GM12865 (cell line): ENCODE results near the gene MACF1.

Experiments used
- DNase-seq: peaks from one replicate; pipeline ENCODE4 v3.0.0; 2010; ENCODE audit warnings: low read depth
- H3K4me3 ChIP-seq: 2 replicates; pipeline ENCODE4 v1.5.1; 2011; ENCODE audit warnings: mild to moderate bottlenecking, low read depth, low read length, control low read depth
- TF ChIP-seq, protein P1 (sequence below): IDR thresholded peaks from 2 replicates; pipeline ENCODE4 v1.5.1; 2011; ENCODE audit warnings: low read length, control low read depth, low read depth, inconsistent platforms; ENCODE audit not compliant: insufficient read depth; ENCODE audit errors: missing control alignments

Gene MACF1

DNA sequence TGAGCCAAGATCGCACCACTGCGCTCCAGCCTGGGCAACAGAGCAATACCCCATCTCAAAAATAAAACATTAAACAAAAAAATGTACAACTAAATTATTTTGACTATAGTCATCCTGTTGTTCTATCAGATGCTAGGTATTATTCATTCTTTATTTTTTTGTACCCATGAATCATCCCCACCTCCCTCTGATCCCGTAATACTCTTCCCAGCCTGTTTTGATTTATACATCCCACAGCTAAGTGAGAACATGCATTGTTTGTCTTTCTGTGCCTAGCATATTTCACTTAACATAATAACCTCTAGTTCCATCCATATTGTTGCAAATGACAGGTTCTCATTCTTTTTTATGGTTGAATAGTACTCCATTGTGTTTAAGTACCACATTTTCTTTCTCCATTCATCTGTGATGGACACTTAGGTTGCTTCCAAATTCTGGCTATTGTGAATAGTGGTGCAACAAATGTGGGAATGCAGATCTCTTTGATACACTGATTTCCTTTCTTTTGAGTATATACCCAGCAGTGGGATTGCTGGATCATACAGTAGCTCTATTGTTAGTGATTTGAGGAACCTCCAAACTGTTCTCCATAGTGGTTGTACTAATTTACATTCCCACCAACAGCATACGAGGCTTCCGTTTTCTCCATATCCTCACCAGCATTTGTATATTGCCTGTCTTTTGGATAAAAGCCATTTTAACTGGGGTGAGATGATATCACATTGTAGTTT, 84.4 kb downstream of the MACF1 start:
- TF ChIP-seq, protein P1, sequence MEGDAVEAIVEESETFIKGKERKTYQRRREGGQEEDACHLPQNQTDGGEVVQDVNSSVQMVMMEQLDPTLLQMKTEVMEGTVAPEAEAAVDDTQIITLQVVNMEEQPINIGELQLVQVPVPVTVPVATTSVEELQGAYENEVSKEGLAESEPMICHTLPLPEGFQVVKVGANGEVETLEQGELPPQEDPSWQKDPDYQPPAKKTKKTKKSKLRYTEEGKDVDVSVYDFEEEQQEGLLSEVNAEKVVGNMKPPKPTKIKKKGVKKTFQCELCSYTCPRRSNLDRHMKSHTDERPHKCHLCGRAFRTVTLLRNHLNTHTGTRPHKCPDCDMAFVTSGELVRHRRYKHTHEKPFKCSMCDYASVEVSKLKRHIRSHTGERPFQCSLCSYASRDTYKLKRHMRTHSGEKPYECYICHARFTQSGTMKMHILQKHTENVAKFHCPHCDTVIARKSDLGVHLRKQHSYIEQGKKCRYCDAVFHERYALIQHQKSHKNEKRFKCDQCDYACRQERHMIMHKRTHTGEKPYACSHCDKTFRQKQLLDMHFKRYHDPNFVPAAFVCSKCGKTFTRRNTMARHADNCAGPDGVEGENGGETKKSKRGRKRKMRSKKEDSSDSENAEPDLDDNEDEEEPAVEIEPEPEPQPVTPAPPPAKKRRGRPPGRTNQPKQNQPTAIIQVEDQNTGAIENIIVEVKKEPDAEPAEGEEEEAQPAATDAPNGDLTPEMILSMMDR, result no peak
- no peak overlapping the region for H3K4me3 ChIP-seq
- no peak for DNase-seq

DNA sequence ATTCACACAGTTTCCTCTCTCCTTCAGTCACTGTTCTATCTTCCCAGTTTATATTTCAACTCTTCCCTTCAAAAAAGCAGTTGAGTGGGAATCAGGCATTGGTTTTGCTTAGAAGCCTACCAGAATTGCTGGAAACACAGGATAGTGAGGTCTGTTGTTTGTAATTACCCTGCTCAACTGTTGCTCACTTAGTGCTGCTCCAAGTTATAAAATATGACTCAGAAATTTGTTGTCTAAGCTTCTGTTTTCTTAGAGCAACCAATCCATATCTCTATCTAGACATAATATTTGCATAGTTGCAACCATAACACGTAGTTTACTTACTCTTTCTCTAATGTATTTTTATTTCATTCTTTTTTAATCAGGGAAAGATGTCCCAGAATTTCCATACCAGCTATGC, 87.9 kb downstream of the MACF1 start:
- no peak overlapping the region for H3K4me3 ChIP-seq
- TF ChIP-seq, protein P1, result no peak
- DNase-seq, result no peak

DNA sequence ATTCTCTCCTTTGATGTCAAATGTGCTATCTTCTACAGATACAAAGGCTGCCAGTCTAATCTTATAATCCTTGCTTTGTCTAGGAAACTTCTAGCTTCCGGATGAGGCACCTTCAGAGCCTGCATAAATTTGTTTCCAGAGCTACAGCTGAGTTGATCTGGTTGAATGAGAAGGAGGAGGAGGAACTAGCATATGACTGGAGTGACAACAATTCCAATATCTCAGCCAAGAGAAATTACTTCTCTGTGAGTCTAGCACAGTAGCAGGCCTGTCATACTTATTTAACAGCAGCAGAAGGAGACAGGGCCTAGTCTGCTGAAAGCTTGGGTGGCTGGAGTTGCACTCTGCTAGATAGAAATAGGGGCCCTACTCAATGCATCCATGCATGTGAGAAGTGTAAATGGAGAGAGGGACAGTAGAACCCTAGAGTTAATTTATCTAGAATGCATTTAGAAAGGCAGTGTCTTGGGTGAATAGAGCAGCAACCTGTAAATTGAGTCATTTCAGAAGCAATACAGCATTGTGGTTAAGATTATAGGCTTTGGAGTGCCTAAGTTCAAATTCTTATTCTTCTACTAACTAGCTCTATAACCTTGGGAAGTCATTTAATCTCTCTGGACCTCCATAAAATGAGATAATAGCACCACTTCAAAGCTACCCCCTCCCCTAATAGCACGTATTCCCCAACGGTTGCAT, 89.0 kb downstream of the MACF1 start:
- DNase-seq, result no peak
- TF ChIP-seq, protein P1, result no peak
- H3K4me3 ChIP-seq, result no peak overlapping the region

DNA sequence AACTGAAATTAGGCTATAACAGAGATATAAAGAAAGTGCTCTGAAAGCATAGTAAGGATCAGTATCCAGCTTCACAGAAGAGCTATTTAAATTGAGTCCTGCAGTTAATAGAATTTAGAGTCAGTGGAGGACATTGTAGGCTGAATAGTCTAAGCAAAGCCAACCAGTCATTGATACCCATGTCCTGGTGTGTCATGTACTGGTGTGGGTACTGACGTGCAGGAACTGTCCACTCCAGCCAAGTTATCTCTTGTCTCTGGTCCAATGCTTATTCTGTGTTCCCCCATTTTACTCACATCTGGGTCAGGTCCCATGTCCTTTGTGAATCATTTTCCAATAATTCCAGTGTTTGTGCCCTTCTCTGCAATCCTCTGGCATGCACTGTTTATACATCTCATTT, 90.0 kb downstream of the MACF1 start:
- TF ChIP-seq, protein P1, result no peak
- H3K4me3 ChIP-seq, result no peak overlapping the region
- no peak for DNase-seq

DNA sequence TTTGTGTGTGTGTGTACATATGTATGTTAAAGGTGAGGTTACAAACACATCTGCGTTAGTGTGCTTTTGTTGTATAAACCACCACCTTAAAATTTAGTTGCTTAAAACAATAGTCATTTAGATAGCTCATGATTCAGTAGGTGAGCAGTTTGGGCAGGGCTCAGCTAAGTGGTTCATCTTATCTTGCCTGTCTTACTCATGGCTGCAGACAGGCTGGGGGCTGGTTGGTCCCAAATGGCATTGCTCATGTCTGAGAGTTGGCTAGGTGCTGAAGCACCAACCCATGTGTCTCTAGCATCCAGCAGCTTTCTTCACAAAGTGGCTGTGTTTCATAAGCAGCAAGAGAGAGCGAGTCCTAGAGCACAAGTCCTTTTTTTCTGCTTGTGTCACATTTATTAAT, 91.4 kb downstream of the MACF1 start:
- DNase-seq, result no peak
- H3K4me3 ChIP-seq, result no peak overlapping the region
- TF ChIP-seq, protein P1, result no peak

DNA sequence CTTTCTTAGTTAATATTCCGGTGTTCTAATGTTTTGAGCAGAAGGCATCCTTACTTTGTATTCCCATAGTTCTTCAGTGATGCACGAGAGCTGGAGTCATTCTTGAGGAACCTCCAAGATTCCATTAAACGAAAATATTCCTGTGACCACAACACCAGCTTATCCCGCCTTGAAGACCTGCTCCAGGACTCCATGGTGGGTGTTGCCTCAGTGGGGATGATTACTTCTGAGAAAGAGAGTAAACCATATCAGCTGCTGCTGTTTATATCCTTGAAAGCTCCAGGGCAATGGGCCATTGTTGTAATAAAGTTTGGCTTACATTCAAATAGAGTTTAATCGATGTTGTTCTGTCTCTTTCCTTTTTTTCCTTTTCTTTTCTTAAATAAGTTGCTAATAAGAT, 93.1 kb downstream of the MACF1 start:
- TF ChIP-seq, protein P1, result no peak
- no peak for DNase-seq

More for the DNA sequence above, 93.1 kb downstream of the MACF1 start:
- H3K4me3 ChIP-seq, result no peak overlapping the region
